GM18507 (cell line): ENCODE data around the gene TAP1.
A peak's percentile ranks its signal among the peaks of the same experiment; 100 is the strongest.

Source experiments
- DNase-seq: peaks from one replicate; pipeline ENCODE4 v3.0.0; 2011; ENCODE audit warnings: low read depth; ENCODE audit not compliant: insufficient read length; ENCODE audit errors: extremely low spot score
- FAIRE-seq: peaks from 2 replicates; lab custom pipeline; 2011; peaks lifted over from hg19 to GRCh38; lab: Jason Lieb, UNC

Gene TAP1

DNA sequence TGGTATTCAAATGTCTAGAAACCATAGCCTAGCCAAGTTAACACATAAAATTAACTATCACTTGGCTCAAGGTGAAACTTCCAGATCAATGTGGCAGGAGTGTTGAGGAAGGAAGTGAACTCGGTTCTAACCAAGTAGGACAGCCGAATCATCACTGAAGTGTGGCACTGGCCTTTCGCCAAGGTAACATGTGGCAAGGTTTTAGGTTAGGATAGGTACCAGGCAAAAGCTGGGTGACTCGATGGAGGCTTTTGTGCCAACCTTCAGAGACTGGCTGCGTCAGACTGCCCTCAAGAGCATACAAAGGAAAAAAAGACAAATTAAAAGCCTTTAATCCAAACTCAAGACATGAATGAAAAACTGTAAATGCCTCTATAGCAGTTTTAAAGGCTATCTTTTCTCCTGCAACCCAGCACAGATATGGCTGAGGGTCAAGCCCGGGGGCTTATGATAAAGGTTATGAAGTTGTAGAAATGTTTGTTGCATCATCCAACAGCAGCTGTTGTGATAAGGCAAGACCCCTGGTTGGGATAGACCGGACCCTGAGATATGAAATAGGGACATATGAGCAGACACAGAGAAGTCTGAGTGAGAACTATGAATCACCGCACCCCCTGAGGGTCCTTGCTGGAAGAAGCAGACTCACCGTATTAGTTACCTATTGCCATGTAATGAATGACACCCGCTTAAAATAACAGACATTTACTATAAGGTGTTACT is 12.4 kb upstream of the TAP1 start:
- no peak for DNase-seq
- peak; percentile 72 for FAIRE-seq

DNA sequence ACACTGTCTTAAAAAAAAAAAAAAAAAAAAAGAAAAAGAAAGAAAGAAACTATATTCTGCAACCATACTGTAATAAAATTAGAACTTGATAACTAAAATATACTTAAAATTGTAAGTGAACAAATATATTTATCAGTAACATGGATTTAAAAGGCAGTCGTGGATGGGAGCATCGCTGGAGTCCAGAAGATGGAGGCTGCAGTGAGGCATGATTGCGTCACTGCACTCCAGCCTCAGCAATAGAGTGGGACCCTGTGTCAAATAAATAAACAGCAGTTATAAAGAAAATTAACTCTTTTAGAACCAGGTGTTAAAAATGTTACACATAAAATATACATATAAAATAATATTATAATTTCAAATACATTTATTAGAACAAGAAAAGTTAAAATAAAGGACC is 9.2 kb upstream of the TAP1 start:
- DNase-seq (no peak), FAIRE-seq (no peak)

DNA sequence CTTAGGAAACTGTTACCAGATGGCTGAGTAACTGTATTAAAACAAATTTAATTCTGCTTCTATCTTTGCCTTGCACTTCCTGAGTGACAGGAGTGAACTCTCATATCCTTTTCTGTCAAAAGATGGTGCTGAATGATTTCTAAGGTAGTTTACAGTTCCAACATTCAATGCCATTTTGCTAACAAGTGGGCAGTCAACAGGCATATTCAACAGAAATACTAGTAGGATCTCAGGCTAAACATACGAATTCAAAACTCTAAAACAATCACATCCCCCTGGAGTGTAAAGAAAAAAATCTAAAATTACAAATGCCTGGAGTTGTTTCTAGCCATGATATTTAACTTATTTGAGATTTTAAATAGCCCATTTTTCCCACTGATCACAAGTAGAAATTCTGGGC is 7.2 kb upstream of the TAP1 start:
- FAIRE-seq, result peak; percentile 49
- no peak for DNase-seq

DNA sequence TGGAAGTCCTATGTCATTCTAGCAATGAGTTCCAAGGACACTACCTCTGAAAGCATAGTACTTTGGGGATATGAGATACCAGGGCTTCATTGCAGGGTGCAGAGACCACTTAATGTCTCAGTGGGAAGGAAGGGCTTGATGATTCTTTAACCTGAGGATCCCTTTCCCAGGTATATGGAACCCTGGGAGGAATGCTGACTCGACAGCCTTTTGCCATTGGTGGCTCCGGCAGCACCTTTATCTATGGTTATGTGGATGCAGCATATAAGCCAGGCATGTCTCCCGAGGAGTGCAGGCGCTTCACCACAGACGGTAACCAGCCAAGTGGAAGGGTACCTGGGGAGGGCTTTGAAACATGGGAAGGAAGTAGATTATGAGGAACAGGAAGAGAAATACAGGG is 4.7 kb upstream of the TAP1 start:
- DNase-seq (no peak), FAIRE-seq (no peak)

DNA sequence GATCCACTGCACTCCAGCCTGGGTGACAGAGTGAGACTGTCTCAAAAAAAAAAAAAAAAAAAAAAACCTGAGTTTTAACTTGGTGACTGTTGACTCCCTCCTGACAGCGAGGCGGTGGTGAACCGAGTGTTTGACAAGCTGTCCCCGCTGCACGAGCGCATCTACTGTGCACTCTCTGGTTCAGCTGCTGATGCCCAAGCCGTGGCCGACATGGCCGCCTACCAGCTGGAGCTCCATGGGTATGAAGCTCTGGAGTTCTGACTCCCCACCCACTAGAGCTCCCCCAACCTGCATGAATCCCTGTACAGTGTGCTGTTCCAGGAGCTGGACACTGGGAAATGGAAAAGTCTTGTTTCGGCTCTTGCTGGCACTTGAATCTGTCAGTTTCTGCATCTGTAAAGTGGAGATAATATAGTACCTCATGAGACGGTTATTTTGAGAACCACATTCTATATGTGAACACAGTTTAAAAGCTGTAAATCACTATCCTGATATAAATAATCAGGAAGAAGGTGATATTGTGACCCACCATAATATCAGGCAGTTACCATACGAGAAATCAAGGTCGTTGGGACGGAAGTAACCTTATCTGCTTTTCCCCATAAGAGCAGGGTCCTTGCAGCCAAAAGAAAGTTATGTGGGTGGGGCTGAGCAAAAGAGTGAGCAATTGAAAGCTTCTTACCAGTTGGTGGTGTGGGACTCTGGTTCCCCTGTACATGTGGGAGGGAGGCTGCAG is 3.8 kb upstream of the TAP1 start:
- DNase-seq (no peak), FAIRE-seq (no peak)

DNA sequence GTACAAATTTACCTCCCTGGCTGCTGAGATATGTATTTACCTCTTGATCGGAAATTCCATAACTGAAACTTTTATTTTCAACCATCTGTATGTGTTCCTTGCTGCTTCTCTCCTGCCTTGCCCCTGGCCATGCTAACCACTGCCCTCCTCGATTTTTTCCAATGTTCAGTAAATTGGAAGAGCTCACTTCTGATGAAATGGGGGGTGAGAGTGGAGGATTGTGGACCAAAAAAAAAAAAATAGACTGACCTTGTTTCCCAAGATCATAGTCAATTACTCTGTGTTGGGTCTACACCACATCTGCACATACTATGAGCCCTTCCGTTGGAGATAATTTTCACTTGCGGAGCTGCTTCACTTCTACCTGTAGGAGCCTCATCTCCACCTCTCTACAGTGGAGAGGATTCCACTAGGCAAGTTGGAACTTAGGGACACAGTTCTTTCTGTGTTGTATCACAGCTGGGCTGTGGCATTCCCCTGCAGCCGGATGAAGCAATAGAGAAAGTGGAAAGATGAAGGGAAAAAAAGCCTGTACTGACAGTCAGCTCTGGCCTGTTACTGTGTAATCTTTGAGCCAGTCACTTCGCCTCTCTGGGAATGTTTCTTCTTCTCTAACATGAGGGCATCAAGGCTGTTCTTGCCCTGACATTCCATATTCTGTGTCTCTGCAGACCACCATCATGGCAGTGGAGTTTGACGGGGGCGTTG is 2.1 kb upstream of the TAP1 start:
- DNase-seq (no peak), FAIRE-seq (peak; percentile 50)

DNA sequence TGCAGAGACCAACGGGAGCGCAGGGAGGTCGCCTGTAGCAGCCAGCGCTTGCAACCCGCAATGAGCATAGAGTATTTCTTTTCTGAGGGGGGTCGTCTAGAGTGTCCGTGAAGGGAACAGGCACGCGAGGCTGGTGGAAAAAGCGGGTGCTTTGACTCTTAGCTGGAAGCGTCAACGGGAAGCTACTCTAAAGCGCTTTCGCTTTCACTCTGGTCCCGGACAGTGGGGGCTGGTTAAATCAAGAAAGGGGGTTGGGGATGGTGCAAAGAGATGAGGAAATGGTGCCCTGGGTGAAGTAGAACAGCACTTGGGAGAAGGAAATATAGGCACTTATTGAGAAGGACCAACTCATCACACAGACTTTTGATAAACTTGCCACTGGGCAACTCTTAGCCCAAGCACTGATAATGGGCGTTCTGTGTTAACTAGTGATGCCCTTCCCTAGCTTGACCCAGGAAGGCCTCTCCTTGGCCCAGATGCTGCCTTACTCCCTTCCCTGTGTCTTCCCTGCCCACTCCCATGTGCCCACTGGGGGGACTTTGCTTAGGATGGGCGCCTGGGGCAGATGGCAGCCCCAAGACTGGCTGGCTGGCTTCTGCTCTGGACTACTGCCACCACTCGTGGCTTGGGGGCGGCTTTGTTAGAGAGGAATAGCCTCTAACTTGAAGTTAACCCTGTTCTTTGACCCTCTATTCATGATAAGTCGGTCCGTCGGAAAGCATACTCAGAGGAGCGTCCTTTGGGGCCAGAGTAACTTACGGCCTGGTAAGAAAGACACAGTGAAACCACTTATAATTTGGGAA is 1.1 kb upstream of the TAP1 start:
- FAIRE-seq, result peak; percentile 81

DNA sequence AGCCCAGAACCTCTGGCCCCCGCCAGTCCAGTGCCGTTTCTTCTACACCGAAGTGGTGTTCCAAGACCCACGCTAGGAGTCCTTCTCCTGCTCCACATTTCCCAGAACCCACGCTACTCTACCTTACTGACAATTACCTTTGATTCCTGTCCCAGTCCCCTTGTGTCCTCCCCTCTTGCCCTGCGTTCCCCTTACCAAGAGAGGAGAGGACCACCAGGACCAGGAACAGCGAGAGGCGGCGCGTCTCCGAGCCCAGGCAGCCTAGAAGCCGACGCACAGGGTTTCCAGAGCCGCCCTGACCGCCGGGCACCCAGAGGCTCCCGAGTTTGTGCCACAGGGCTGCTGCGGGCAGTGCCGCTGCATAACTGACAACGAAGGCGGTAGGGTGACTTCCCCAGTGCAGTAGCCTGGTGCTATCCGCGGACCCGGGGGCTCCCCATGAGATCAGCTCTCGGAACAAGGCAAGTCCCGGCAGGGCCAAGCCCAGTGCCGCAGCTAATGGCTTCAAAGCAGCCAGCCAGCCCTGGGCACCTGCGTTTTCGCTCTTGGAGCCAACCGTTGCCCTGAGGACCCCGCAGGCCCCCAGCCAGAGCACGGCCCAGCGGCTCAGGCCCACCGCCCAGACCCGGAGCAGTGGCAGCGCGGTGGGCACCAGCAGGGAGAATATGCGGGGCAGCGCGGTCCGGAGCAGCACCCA is 512 bp downstream of the TAP1 start:
- DNase-seq, result no peak
- no peak for FAIRE-seq

More for the DNA sequence above, 1.1 kb upstream of the TAP1 start:
- no peak for DNase-seq

DNA sequence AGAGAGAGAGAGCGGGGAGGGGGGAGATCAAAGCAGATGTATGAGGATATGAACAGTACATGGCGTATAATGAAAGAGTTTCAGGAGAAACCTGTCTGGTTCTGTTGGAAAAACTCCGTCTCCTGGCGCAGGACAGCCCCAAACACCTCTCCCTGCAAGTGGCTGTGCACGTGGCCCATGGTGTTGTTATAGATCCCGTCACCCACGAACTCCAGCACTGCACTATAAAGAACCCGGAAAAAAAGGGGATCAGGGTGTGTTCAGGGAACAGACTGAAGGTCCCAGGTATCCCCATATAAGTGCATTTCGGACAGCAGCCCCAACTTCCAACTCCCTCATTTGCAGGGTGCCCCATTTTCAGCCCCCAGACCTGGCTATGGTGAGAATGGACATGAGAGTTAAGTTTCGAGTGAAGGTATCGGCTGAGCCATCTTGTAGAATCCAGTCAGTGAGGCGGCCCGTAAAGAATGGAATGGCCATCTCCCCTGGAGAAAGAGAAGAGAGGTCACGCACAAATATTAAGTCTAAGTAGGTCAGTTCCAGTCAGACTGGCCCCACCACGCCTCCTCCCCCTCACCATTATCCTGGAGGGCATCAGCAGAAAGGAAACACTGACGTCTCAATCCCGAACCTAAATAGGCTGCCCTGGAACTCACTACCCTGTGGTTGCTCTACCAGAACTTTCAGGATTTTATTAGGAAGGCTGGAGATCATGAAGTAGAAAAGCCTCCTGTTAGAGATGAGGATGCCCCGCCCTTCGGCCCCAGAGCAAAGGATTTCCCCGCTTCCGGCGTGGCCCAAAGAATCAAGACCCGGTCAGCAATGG is 1.3 kb downstream of the TAP1 start:
- DNase-seq (no peak), FAIRE-seq (peak; percentile 75)

DNA sequence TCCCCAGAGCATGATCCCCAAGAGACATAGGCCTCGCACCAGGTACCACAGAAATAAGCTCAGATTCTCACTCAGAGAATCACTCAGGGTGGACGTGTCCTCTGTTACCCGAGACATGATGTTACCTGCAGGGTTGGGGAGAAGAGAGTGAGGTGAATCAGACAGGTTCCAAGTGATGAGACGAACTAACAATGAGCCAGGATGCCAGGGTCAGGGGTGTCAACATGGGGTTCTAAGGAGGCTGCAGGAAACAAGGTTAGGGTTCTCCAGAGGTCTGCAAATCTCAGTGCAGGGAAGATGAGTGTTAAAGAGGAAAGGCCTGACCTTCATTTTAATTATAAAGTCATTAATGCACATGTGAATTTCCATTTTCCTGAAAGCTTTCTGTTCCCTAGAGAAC is 2.5 kb downstream of the TAP1 start:
- FAIRE-seq (no peak), DNase-seq (no peak)

DNA sequence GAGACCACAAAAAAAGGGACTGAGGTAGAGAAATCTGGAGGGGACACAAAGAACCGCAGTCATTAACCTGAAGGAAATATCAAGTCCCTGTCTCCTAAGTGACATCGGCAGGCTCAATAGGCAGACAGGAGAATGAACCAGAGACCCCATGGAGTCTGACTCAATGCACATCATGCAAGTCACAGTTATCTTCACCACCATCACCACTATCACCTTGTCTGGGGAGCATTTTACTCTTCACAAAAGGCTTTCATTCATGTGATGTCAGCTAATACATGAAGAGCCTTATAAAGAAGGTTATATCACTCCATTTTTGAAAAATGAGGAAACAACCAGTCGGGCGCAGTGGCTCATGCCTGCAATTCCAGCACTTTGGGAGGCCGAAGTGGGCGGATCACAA is 4.4 kb downstream of the TAP1 start:
- DNase-seq, result no peak
- no peak for FAIRE-seq

DNA sequence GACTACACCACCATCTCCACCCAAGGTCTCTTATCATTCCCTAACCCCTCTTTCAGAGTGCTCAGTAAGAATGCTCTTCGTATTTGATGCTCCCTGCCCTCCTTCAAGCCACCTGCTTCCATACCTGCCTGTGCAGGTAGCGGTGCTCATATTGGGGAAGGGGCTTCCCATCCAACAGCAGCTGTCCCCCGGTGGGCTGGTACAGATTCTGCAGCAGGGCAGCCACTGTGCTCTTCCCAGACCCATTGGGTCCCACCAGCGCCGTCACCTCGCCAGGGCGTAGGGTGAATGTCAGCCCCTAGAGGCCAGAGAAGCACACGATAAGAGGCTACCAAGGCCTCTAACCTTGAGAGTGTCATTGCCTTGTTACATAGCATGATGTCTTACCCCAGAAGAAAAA is 5.7 kb downstream of the TAP1 start:
- FAIRE-seq (no peak), DNase-seq (no peak)

DNA sequence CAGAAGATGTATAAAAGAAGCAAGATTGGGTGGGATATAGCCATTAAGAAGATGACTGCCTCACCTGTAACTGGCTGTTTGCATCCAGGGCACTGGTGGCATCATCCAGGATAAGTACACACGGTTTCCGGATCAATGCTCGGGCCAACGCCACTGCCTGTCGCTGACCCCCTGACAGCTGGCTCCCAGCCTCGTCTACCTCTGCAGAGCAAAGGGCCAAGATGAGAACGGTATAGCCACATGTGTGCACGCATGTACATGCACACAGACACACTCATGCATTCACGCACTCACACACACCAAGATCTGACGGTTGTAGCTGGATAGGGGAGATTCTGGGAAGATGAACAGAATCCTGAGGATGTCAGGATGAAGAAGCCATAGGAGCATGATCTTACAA is 6.5 kb downstream of the TAP1 start:
- FAIRE-seq, result no peak
- no peak for DNase-seq

DNA sequence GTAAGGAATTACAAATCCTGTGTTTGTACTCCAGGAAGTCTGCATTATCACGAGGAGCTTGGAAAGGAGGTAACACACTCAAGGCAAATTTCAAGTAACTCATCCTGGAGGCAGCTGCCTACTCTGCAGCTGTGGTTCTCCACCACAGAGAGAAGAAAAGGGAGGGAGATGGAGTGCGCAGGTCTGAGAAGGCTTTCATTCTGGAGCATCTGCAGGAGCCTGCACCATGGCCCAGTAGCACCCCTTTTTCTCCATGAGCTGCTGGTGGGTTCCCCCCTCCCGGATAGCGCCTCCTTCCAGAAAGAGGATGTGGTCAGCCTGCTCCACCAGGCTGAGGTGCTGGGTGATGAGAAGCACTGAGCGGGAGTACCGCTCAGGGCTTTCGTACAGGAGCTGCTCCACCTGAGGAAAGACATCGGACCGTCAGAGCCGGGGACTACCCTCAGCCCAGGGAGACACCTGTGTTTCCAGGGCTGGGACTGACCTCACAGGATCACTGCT is 8.1 kb downstream of the TAP1 start:
- FAIRE-seq (peak; percentile 85), DNase-seq (no peak)

DNA sequence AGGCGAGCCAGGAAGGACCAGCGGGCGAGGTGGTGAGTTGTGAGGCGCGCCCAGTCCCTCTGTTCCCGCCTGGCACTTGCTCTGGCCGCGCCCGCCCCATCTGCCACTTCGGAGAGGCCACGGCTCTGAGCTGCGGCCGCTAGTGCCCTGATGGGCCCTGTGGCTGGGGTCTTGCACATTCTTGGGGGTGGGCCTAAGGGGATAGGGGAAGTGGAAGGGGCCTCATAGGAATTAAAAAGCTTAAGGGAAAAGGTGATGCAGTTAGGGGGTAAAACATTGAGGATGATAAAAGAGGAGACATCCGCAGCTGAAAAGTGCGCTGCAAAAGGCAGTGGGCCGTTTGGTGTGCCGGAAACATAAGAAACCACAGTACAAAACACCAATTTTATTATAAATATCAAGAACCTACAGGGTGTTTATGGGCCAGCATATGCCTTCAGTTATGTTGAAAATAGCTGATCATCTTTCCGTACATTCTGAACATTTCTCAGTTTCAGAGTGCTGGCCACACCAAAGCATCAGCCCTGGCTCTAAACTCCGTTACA is 8.6 kb downstream of the TAP1 start:
- DNase-seq (no peak), FAIRE-seq (no peak)

DNA sequence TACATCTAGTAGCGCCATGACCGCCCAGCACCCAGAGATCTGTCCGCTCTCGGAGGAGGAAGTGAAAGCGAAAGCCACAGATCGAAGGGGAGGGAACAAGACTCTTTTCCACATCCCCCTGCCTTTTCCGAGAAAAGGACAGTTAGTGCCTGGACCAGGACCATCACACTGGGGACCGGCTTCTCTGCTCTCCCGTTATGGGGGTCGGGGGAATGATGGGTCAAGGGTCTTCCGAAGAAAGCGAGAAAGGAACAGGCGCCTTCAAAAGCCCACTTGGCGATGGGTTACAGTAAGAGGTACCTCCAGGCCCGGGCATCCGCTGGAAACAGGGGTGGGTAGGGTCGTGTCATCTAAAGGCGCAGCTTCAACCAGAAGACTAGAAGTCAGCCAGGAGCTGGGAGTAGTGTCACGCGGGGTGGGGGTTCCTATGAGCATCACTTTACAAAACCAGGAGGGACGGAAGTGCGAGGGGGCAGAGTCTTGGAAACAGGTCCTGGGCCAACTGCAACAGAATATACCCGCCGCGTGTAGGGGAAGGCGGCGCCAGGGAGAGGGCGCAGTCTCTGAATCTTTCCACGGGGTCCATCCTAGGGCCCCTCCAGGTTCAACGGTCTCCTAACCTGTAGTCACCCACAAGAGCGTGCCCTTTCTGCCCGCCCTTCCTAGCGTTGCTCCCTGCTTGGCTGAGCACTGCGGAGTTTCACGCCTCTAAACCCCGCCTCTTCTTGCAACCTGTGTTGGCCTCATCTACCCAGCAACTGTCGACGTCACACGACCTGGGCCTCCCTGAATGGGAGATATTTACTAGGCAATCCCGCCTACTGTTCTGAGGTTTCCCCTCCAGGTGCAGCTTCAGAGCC is 9.3 kb downstream of the TAP1 start, which contains the start of gene PSMB8:
PSMB8 (minus strand) TSS at position 69 of the 860 bp plus-strand sequence; CDS start at position 18, 51 bp downstream.
- DNase-seq (peak; percentile 79), FAIRE-seq (peak; percentile 99)
